Measurements from ENCODE around the gene GLS.

Gene GLS

DNA sequence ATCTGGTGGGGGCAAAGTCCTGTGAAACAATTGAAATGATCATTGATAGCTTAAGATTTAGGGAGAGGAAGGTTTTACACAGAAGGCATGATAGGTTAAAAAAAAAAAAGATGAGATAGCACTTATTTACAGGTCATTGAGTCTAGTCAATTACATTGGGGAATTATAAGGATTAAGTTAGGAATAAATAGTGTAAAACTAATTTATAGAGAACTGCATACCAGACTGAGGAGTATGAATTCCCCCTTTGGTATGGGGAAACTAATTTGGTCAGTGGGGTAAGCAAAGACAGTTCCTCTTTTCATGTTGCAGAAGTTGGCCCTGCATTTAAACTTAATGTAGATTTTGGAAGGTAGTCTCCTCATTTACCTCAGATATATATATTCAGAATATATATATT, 10.8 kb downstream of the GLS start:
- FAIRE-seq: peak; percentile 71
- no peak for DNase-seq (ENCODE audit: insufficient read length)
- TF ChIP-seq TAF1 (IDR thresholded peaks at IDR 0.05; ENCODE audit: borderline replicate concordance, low read depth, low read length) (no peak), POLR2A (IDR thresholded peaks at IDR 0.05; ENCODE audit: low read depth, low read length) (no peak), POLR2AphosphoS5 (IDR thresholded peaks at IDR 0.05; ENCODE audit: low read depth, low read length) (peak; percentile 35; the same call in 1 of the 2 replicates)

DNA sequence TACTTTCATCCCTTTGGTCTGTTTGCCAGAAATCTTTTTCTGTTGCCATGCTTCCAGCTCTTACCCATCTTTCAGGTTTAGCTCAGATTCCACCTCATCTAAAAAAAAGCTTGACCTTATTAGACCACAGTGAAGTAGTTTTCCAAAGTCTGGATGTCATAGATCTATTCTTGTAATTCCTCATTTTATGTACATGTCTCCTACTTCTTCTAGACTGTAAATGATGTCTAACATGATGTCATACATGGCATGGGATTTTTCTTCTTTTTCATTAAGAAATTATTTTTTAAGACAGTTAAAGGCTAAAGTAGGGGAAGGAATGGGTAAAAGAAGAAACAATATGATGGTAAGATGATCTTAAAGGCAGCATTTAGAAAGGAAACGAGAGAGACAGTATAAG, 11.3 kb downstream of the GLS start:
- no peak for DNase-seq (ENCODE audit: insufficient read length)
- TF ChIP-seq POLR2A (IDR thresholded peaks at IDR 0.05; ENCODE audit: low read depth, low read length) (no peak; the same call in 1 of the 2 replicates), POLR2AphosphoS5 (IDR thresholded peaks at IDR 0.05; ENCODE audit: low read depth, low read length) (0 out of 2 replicates have a peak, but pooled peaks have one; percentile 29)
- FAIRE-seq: no peak

DNA sequence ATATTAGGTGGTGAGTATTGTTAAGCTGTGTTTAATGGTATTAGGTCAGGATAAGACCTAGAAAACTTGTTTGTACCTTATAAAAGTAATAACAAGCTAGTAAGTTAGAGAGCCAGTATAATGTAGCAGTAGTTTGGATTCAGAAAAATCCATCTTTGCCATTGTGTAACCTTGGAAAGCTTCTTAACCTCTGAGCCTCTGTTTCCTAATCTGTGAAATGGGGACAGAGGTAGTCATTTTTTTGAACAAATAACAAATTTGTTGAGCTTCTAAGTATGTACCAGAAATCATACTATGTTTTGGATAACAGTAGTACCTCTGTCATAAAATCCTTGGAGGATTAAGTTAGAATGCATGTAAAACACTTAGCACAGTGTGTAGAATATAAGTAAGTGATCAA, 12.5 kb downstream of the GLS start:
- TF ChIP-seq POLR2AphosphoS5 (IDR thresholded peaks at IDR 0.05; ENCODE audit: low read depth, low read length) (no peak), POLR2A (IDR thresholded peaks at IDR 0.05; ENCODE audit: low read depth, low read length) (no peak), TAF1 (IDR thresholded peaks at IDR 0.05; ENCODE audit: borderline replicate concordance, low read depth, low read length) (no peak)
- FAIRE-seq (no peak), DNase-seq (ENCODE audit: insufficient read length) (no peak)

DNA sequence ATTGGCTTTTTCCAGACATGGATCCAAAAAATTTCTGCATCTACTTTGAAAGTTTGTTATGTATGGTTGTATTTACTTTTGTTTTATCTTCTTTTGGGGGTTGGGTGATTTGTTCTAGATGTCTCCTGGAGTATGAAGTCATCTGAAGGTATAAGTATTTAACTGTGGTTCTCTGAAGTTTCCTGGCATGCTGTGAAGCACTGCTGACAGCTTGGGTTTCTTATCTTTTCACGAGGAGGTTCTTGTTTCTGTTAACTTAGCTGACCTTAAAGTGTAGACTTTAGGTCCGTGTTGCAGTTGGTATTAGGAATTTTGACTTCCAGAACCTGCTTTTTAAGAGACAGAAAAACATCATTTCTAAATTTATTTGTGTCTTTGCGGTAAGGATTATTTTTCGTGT, 15.9 kb downstream of the GLS start:
- TF ChIP-seq TAF1 (IDR thresholded peaks at IDR 0.05; ENCODE audit: borderline replicate concordance, low read depth, low read length): no peak
- TF ChIP-seq POLR2AphosphoS5 (IDR thresholded peaks at IDR 0.05; ENCODE audit: low read depth, low read length): no peak
- TF ChIP-seq POLR2A (IDR thresholded peaks at IDR 0.05; ENCODE audit: low read depth, low read length): no peak
- DNase-seq (ENCODE audit: insufficient read length): no peak
- FAIRE-seq: no peak

DNA sequence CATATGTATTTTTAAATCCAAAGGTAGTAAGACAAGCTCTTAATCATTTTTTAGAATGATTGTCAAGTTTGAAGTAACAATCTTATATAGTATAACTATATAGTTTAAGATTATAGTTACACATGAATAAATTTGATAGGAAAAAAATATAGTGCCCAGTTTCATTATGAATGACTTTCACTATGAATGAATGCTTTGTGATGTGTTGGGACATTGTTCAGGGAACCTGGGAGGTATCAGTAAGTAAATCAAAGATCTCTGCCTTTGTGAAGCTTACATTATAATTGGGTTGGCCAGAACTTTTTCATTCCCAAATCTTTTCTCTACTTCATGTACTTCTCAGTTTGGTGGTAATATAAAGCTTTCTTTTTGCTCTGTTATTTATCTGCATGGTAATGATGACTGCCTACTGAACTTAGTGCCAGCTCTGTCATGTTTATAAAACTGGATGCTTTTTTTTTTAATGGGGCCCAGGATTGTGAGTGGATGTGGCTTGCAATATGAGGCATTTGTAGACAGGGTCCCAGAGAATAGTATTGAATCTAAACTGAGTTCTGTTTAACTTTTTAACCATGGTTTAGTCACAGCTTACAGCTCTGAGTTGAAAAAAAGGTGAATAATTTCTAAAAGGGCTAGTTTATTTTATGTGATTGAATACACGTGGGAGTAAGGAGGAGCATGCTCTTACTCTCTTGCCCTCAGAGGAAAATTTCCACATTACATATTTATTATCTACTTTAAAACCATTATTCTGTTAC, 23.3 kb downstream of the GLS start:
- TF ChIP-seq POLR2A (IDR thresholded peaks at IDR 0.05; ENCODE audit: low read depth, low read length) (no peak), POLR2AphosphoS5 (IDR thresholded peaks at IDR 0.05; ENCODE audit: low read depth, low read length) (no peak)
- DNase-seq (ENCODE audit: insufficient read length) (no peak), FAIRE-seq (no peak)

DNA sequence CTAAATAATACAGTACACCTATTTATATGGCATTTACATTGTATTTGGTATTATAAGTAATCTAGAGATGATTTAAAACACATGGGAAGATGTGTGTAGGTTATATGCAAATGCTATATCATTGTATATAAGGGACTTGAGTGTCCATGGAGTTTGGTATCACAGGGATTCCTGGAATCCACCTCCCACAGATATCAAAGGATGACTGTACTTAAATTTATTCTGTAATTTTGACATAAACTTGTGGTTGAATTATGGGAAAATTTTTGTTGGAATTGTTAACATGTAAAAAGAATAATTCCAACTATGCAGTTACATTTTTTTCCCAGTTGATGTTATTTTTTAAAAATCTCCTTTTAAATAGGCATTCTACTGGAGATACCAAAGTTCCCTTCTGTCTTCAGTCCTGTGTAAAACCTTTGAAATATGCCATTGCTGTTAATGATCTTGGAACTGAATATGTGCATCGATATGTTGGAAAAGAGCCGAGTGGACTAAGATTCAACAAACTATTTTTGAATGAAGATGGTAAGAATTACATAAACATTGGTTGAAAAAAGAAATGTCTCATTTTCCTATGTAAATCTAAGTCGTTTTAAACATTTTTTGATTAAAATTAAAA, 24.1 kb downstream of the GLS start:
- FAIRE-seq: no peak
- no peak for TF ChIP-seq TAF1 (IDR thresholded peaks at IDR 0.05; ENCODE audit: borderline replicate concordance, low read depth, low read length)
- TF ChIP-seq POLR2A (IDR thresholded peaks at IDR 0.05; ENCODE audit: low read depth, low read length): no peak
- TF ChIP-seq POLR2AphosphoS5 (IDR thresholded peaks at IDR 0.05; ENCODE audit: low read depth, low read length): no peak
- DNase-seq (ENCODE audit: insufficient read length): no peak

DNA sequence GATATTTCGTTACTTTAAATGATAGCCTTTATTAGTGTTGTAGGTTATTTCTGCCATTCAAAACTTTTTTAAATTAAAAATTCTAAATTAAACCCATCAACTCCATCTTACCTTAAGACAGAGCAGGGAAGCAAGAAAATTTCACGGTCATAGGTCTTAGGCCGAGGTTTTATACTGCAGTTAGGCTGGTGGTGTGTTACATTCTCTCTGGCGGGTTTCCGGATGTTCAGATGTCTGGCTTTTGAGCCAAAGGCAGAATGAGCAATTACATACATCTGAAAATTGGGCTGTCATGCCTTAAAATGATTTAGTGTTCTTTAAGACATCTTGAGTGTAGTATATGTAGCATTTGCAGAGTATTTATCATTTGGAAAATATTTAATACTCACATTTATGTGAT, 27.9 kb downstream of the GLS start:
- FAIRE-seq: no peak
- no peak for TF ChIP-seq POLR2AphosphoS5 (IDR thresholded peaks at IDR 0.05; ENCODE audit: low read depth, low read length)
- DNase-seq (ENCODE audit: insufficient read length): no peak

DNA sequence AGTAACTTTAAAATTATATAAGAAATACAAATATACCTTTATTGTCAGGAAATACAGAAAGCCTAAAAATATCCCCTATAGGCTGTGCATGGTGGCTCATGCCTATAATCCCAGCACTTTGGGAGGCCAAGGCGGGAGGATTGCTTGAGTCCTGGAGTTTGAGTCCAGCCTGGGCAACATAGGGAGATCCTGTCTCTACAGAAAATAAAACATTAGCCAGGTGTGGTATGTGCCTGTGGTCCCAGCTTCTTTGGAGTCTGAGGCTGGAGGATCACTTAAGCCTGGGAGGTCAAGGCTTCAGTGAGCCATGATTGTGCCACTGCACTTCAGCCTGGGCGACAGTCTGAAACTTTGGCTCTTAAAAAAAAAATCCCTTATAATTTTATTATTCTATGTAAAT, 29.1 kb downstream of the GLS start:
- DNase-seq (ENCODE audit: insufficient read length) (no peak), FAIRE-seq (no peak)
- no peak for TF ChIP-seq POLR2AphosphoS5 (IDR thresholded peaks at IDR 0.05; ENCODE audit: low read depth, low read length)

DNA sequence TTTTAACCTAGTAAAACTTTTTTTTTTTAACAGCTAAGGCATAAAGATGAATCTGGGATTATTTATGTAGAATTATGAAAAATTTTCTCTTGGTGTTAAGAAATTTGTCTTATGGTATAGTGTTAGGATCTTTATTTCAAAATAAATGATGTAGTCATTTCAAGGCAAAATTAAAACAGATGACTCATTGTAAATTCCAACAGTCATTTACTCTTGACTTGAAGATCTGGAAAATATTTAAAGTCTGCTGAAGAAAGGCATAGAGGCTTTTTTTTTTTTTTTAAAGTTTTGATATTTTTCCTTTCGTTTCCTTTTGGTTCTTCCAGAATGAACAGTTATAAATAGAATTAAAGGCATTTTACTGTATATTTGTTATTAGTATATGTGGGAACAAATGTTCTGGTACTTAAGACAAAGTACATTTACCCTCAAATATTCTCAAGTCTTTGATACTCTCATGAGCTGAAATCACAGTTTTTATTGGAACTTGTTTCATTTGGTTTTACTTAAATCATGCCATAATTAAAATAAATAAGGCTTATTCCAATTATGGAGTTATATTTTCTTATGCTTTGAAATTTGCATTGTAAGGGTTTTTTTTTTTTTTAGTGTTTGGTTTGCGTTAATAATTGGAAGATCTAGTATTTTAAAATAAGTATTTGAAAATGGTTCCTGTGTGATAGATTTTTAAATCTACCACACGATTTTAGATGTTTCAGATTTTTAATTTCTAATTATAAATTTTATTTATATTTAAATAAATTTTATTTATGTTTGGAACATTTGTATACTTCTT, 29.9 kb downstream of the GLS start:
- no peak for FAIRE-seq
- no peak for DNase-seq (ENCODE audit: insufficient read length)
- TF ChIP-seq POLR2A (IDR thresholded peaks at IDR 0.05; ENCODE audit: low read depth, low read length) (no peak), POLR2AphosphoS5 (IDR thresholded peaks at IDR 0.05; ENCODE audit: low read depth, low read length) (no peak), TAF1 (IDR thresholded peaks at IDR 0.05; ENCODE audit: borderline replicate concordance, low read depth, low read length) (no peak)

DNA sequence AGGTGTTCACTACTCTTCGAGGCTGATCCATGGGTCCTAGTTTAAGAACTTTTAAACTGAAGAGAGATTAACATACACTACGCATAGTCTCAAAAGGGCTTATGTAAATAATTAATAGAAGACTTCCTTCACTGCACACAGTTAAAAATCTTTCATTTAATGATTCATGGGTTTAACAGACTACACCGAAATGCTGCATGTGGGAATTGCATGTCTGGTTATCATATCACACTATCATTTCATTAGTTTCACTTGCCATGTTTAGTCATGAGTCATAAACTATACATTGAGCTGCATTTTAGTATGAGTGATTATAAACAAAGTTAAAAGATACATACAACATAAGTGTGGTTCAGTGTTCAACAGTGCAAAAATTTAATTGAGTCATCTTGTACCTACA, 31.2 kb downstream of the GLS start:
- FAIRE-seq (peak; percentile 83), DNase-seq (ENCODE audit: insufficient read length) (no peak)
- TF ChIP-seq POLR2AphosphoS5 (IDR thresholded peaks at IDR 0.05; ENCODE audit: low read depth, low read length) (no peak), TAF1 (IDR thresholded peaks at IDR 0.05; ENCODE audit: borderline replicate concordance, low read depth, low read length) (no peak), POLR2A (IDR thresholded peaks at IDR 0.05; ENCODE audit: low read depth, low read length) (no peak)

DNA sequence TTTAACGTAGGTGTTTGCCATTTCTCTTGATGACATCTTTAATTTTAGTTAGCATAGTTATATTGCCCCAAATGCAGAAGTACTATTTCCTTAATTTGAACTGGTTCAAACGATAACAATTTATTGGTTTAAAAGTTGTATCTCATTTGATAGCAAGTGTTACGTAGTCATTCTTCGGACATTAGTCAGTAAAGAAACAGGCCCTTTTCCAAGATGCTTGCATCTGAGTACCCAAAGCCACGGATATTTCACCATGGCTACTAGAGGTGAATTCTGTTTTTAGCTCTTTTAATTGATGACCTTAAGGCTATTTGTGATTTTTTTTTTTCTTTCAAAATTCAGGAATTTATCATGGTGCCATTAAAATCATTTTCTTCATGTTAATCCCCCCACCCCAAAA, 32.1 kb downstream of the GLS start:
- no peak for TF ChIP-seq TAF1 (IDR thresholded peaks at IDR 0.05; ENCODE audit: borderline replicate concordance, low read depth, low read length)
- no peak for TF ChIP-seq POLR2AphosphoS5 (IDR thresholded peaks at IDR 0.05; ENCODE audit: low read depth, low read length)
- TF ChIP-seq POLR2A (IDR thresholded peaks at IDR 0.05; ENCODE audit: low read depth, low read length): no peak
- FAIRE-seq (no peak), DNase-seq (ENCODE audit: insufficient read length) (no peak)

DNA sequence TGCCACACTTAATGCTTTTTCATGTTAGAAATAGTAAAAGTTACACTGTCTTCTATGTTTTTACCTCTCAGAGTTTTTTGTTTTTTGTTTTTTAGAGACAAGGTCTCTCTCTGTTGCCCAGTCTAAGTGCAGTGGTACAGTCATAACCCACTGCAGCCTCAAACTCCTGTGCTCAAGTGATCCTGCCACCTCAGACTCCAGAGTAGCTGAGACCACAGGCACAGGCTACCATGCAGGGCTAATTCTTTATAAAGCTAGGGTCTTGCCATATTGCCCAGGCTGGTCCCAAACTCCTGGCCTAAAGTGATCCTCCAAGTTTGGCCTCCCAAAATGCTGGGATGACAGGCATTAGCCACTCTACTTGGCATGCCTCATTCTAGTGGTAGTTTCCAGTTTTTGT, 33.1 kb downstream of the GLS start:
- no peak for DNase-seq (ENCODE audit: insufficient read length)
- TF ChIP-seq TAF1 (IDR thresholded peaks at IDR 0.05; ENCODE audit: borderline replicate concordance, low read depth, low read length) (no peak), POLR2AphosphoS5 (IDR thresholded peaks at IDR 0.05; ENCODE audit: low read depth, low read length) (no peak), POLR2A (IDR thresholded peaks at IDR 0.05; ENCODE audit: low read depth, low read length) (no peak)
- no peak for FAIRE-seq
